ENCODE results near the gene DDX31.

The DDX31 gene

DNA sequence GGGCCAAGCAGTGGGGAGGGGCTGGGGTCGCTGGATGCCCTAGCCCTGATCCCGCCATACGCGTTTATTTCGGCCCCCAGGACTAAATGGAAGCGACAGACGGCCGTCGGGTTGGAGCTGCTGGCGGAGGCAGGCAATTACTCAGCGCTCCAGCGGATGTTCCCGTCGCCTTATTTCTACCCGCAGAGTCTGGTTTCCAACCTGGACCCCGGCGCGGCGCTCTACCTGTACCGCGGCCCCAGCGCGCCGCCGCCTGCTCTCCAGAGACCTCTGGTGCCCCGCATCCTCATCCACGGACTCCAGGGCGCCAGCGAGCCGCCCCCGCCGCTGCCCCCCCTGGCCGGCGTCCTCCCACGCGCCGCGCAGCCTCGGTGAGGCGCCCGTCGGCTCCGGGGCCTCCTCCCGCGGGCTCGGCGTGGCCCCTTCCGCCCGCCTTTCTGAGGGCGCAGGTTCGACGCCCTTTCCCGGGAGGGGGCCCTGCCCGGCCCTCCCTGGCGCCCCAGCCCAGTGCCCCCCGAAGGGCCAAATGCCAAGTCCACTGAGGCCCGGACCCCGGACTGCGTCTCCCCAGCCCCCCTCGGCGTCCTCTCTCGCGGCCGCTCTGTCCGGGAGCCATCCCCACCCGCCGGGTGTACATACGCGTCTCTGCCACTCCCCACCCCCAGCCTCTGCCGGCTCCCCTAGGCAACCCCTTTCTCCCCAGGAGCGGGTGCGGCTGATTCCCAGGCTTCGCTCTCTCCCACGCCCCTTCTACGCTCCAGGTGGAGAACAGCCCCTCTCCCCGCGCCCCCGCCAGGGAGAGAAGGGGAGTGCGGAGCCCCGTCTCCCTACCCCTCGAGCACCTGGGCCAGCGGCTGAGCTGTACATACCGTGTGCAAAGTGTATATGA is 80.4 kb downstream of the DDX31 start:
- no peak overlapping the region for H3K4me3 ChIP-seq (replicated peaks; ENCODE audit: insufficient read depth, low read length)
- H3K27ac ChIP-seq (replicated peaks): no peak overlapping the region
- DNase-seq (ENCODE audit: low read depth in 1 of 2, low spot score in 1 of 2): no peak
- peaks cover 67% of the 10 kb centered on the region for H3K27me3 ChIP-seq (ENCODE audit: insufficient read depth, poor library complexity, severe bottlenecking)
- TF ChIP-seq GABPA (IDR thresholded peaks at IDR 0.05; ENCODE audit: low read depth) (no peak), SPI1 (IDR thresholded peaks at IDR 0.05; ENCODE audit: borderline replicate concordance, low read depth) (no peak), POLR2AphosphoS5 (IDR thresholded peaks at IDR 0.05; ENCODE audit: low read depth) (no peak)
- TF ChIP-seq, protein P1, sequence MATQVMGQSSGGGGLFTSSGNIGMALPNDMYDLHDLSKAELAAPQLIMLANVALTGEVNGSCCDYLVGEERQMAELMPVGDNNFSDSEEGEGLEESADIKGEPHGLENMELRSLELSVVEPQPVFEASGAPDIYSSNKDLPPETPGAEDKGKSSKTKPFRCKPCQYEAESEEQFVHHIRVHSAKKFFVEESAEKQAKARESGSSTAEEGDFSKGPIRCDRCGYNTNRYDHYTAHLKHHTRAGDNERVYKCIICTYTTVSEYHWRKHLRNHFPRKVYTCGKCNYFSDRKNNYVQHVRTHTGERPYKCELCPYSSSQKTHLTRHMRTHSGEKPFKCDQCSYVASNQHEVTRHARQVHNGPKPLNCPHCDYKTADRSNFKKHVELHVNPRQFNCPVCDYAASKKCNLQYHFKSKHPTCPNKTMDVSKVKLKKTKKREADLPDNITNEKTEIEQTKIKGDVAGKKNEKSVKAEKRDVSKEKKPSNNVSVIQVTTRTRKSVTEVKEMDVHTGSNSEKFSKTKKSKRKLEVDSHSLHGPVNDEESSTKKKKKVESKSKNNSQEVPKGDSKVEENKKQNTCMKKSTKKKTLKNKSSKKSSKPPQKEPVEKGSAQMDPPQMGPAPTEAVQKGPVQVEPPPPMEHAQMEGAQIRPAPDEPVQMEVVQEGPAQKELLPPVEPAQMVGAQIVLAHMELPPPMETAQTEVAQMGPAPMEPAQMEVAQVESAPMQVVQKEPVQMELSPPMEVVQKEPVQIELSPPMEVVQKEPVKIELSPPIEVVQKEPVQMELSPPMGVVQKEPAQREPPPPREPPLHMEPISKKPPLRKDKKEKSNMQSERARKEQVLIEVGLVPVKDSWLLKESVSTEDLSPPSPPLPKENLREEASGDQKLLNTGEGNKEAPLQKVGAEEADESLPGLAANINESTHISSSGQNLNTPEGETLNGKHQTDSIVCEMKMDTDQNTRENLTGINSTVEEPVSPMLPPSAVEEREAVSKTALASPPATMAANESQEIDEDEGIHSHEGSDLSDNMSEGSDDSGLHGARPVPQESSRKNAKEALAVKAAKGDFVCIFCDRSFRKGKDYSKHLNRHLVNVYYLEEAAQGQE (IDR thresholded peaks at IDR 0.05; ENCODE audit: insufficient replicate concordance, low read depth): no peak
- TF ChIP-seq, protein P2, sequence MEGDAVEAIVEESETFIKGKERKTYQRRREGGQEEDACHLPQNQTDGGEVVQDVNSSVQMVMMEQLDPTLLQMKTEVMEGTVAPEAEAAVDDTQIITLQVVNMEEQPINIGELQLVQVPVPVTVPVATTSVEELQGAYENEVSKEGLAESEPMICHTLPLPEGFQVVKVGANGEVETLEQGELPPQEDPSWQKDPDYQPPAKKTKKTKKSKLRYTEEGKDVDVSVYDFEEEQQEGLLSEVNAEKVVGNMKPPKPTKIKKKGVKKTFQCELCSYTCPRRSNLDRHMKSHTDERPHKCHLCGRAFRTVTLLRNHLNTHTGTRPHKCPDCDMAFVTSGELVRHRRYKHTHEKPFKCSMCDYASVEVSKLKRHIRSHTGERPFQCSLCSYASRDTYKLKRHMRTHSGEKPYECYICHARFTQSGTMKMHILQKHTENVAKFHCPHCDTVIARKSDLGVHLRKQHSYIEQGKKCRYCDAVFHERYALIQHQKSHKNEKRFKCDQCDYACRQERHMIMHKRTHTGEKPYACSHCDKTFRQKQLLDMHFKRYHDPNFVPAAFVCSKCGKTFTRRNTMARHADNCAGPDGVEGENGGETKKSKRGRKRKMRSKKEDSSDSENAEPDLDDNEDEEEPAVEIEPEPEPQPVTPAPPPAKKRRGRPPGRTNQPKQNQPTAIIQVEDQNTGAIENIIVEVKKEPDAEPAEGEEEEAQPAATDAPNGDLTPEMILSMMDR (IDR thresholded peaks at IDR 0.05; ENCODE audit: insufficient read depth, low read length): no peak

DNA sequence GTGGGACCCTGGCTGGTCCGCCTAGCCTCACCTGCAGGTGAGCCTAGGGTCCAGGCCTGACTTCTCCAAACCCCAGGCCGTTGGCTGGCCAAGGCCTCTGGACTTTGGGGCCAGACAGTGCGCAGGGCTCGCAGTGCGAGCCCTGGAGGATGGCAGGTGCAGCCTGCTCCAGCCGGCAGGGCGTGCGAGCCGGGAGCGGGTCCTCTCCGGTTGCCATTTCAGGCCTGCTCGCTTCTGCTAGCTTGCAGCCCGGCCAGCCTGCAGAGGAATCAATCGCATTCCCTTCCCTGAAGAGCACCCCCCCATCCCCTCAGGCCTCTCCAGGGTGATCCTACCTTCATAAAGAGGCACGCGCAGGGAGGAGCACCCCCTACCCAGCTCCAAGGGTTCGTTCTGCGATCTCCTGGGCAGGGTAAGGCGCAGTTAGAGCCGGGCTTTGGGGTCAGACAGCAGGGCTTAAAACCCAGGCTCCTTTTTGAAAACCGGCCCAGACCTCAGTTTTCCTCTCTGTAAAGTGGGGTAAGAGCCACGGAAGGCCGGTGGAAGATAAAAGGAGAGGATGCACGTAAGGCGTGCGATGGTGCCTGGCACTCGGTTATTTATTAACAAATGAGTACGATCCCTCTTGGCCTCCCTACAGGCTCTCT is 81.2 kb downstream of the DDX31 start:
- H3K27ac ChIP-seq (replicated peaks): no peak overlapping the region
- no peak overlapping the region for H3K4me3 ChIP-seq (replicated peaks; ENCODE audit: insufficient read depth, low read length)
- peaks cover 73% of the 10 kb centered on the region for H3K27me3 ChIP-seq (ENCODE audit: insufficient read depth, poor library complexity, severe bottlenecking)
- no peak for DNase-seq (ENCODE audit: low read depth in 1 of 2, low spot score in 1 of 2)
- TF ChIP-seq GABPA (IDR thresholded peaks at IDR 0.05; ENCODE audit: low read depth) (no peak), SPI1 (IDR thresholded peaks at IDR 0.05; ENCODE audit: borderline replicate concordance, low read depth) (no peak), POLR2AphosphoS5 (IDR thresholded peaks at IDR 0.05; ENCODE audit: low read depth) (no peak)
- TF ChIP-seq, protein P2 (IDR thresholded peaks at IDR 0.05; ENCODE audit: insufficient read depth, low read length): no peak
- TF ChIP-seq, protein P1 (IDR thresholded peaks at IDR 0.05; ENCODE audit: insufficient replicate concordance, low read depth): no peak

DNA sequence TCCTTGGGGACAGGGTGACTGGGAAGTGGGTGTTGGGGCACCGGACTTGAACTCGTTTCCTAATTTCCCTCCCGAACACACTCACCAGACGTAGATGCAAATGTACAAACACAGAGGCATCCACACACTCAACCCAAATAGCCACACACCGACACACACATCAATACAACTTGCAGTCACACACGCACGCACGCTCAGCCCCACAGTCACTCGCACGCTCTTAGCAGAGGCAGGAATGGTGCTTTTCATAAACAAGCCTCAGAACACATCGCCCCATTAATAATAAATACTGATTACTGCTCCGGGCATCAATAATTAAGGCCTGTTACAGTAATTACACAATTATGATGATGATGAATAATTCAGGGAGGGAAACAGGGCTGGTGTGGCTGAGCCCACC is 81.7 kb downstream of the DDX31 start:
- no peak overlapping the region for H3K4me3 ChIP-seq (replicated peaks; ENCODE audit: insufficient read depth, low read length)
- H3K27me3 ChIP-seq (ENCODE audit: insufficient read depth, poor library complexity, severe bottlenecking): peaks cover 78% of the 10 kb centered on the region

More for the DNA sequence above, 81.7 kb downstream of the DDX31 start:
- DNase-seq (ENCODE audit: low read depth in 1 of 2, low spot score in 1 of 2): no peak
- TF ChIP-seq SPI1 (IDR thresholded peaks at IDR 0.05; ENCODE audit: borderline replicate concordance, low read depth) (no peak), POLR2AphosphoS5 (IDR thresholded peaks at IDR 0.05; ENCODE audit: low read depth) (no peak), GABPA (IDR thresholded peaks at IDR 0.05; ENCODE audit: low read depth) (no peak)
- TF ChIP-seq, protein P1 (IDR thresholded peaks at IDR 0.05; ENCODE audit: insufficient replicate concordance, low read depth): no peak
- TF ChIP-seq, protein P2 (IDR thresholded peaks at IDR 0.05; ENCODE audit: insufficient read depth, low read length): no peak
- H3K27ac ChIP-seq (replicated peaks): no peak overlapping the region
